Neuronal stem cell (in vitro differentiated cells): ENCODE data around the gene S100A6.
A peak's percentile ranks its signal among the peaks of the same experiment; 100 is the strongest.

Source experiments
- DNase-seq: peaks from one replicate; pipeline ENCODE4 v3.0.0-alpha.2; 2013; ENCODE audit warnings: low spot score
- H2AFZ ChIP-seq: one replicate; pipeline ENCODE4 v1.6.1; 2013; ENCODE audit warnings: mild to moderate bottlenecking, low read length, inconsistent platforms
- H2AK5ac ChIP-seq: 2 replicates; pipeline ENCODE4 v1.6.1; 2013; ENCODE audit warnings: low read depth, mild to moderate bottlenecking, inconsistent platforms, low read length, moderate library complexity, mixed read lengths
- H2BK120ac ChIP-seq: 2 replicates; pipeline ENCODE4 v1.6.1; 2013; ENCODE audit warnings: low read depth, mild to moderate bottlenecking, inconsistent platforms, low read length, moderate library complexity, mixed read lengths
- H2BK12ac ChIP-seq: one replicate; pipeline ENCODE4 v1.6.1; 2013; ENCODE audit warnings: low read length, inconsistent platforms
- H2BK15ac ChIP-seq: 2 replicates; pipeline ENCODE4 v1.6.1; 2013; ENCODE audit warnings: mild to moderate bottlenecking, low read length, inconsistent platforms, mixed read lengths
- H2BK5ac ChIP-seq: one replicate; pipeline ENCODE4 v1.6.1; 2013; ENCODE audit warnings: inconsistent platforms, mild to moderate bottlenecking, low read length, moderate library complexity
- H3K14ac ChIP-seq: one replicate; pipeline ENCODE4 v1.6.1; 2013; ENCODE audit warnings: low read length, inconsistent platforms
- H3K18ac ChIP-seq: 2 replicates; pipeline ENCODE4 v1.6.1; 2013; ENCODE audit warnings: low read length, inconsistent platforms
- H3K23ac ChIP-seq: 2 replicates; pipeline ENCODE4 v1.6.1; 2013; ENCODE audit warnings: low read depth, mild to moderate bottlenecking, mixed read lengths, low read length, inconsistent platforms; ENCODE audit not compliant: poor library complexity
- H3K27ac ChIP-seq: replicated peaks from 3 replicates; pipeline ENCODE4 v1.5.1; 2013; ENCODE audit warnings: low read length, inconsistent platforms
- H3K27me3 ChIP-seq, 3 experiments: 2 replicates each; pipeline ENCODE4 v1.6.1; 2013; ENCODE audit warnings: low read length in 3 of 3, mild to moderate bottlenecking in 2 of 3, inconsistent platforms in 1 of 3, low read depth in 1 of 3, mixed read lengths in 1 of 3, moderate library complexity in 1 of 3; ENCODE audit not compliant: control insufficient read depth in 3 of 3, insufficient read depth in 3 of 3
- H3K36me3 ChIP-seq, 2 donors: replicated peaks in 1 of 2; 2 replicates each; pipeline ENCODE4 v1.6.1; 2013; ENCODE audit warnings: low read length in 2 of 2; ENCODE audit not compliant: control insufficient read depth in 2 of 2, insufficient read depth in 2 of 2
- H3K4ac ChIP-seq: 2 replicates; pipeline ENCODE4 v1.6.1; 2013; ENCODE audit warnings: inconsistent platforms, mild to moderate bottlenecking, low read length, moderate library complexity
- H3K4me1 ChIP-seq, 2 donors: 1 replicate in 1 of 2; 2 replicates in 1 of 2; pipeline ENCODE4 v1.6.1; 2013; ENCODE audit warnings: low read length in 2 of 2, low read depth in 1 of 2; ENCODE audit not compliant: control insufficient read depth in 2 of 2, insufficient read depth in 1 of 2
- H3K4me2 ChIP-seq: one replicate; pipeline ENCODE4 v1.6.1; 2013; ENCODE audit warnings: mild to moderate bottlenecking, low read length, inconsistent platforms; ENCODE audit not compliant: insufficient read depth, poor library complexity, severe bottlenecking
- H3K4me3 ChIP-seq, 2 donors: 2 replicates each; pipeline ENCODE4 v1.5.1; 2013; ENCODE audit warnings: low read length in 2 of 2, mild to moderate bottlenecking in 2 of 2, inconsistent platforms in 1 of 2, moderate library complexity in 1 of 2
- H3K79me1 ChIP-seq: one replicate; pipeline ENCODE4 v1.6.1; 2013; ENCODE audit warnings: low read depth, mild to moderate bottlenecking, inconsistent platforms, low read length, moderate library complexity
- H3K9ac ChIP-seq: one replicate; pipeline ENCODE4 v1.6.1; 2013; ENCODE audit warnings: mild to moderate bottlenecking, low read depth, low read length, inconsistent platforms; ENCODE audit not compliant: poor library complexity
- H3K9me3 ChIP-seq, 2 donors: replicated peaks in 1 of 2; 2 replicates each; pipeline versions ENCODE3 to v1.6.1; 2013; ENCODE audit warnings: low read length in 2 of 2, mild to moderate bottlenecking in 2 of 2, inconsistent platforms in 1 of 2, low read depth in 1 of 2, mixed read lengths in 1 of 2, moderate library complexity in 1 of 2; ENCODE audit not compliant: control insufficient read depth in 2 of 2, insufficient read depth in 1 of 2
- H4K8ac ChIP-seq: one replicate; pipeline ENCODE4 v1.6.1; 2013; ENCODE audit warnings: low read depth, mild to moderate bottlenecking, inconsistent platforms, low read length, moderate library complexity
- H4K91ac ChIP-seq: one replicate; pipeline ENCODE4 v1.6.1; 2013; ENCODE audit warnings: low read length, low read depth, mild to moderate bottlenecking, inconsistent platforms; ENCODE audit not compliant: poor library complexity
- WGBS, 2 donors: extraction: QIAGEN DNeasy Blood & Tissue Kit; methylation state at CpG; one replicate each; pipeline ENCODE4 v1.1.7; 2013; ENCODE audit warnings: missing lambda C conversion rate in 2 of 2, mixed read lengths in 1 of 2; ENCODE audit not compliant: insufficient read length in 2 of 2, insufficient replicate concordance in 1 of 2; ENCODE audit errors: extremely low coverage in 2 of 2; 5-methylcytosine and 5-hydroxymethylcytosine counted together

S100A6 gene

GRCh38 chr1:153503766-153504165 is 32.0 kb downstream of the S100A6 start:
- Histone ChIP-seq H3K4me3 (no peak overlapping the region), H2BK120ac (no peak overlapping the region), H3K4ac (no peak overlapping the region), H3K27ac (no peak overlapping the region), H4K91ac (no peak overlapping the region), H2AK5ac (no peak overlapping the region), H3K18ac (no peak overlapping the region), H3K9ac (no peak overlapping the region), H3K27me3 (peaks cover 0 to 17% (median 0%) of the 10 kb centered on the region in 3 experiments), H3K14ac (no peak overlapping the region), H3K4me1 (no peaks in the 10 kb centered on the region), H3K23ac (no peak overlapping the region), H3K36me3 (no peaks in the 10 kb centered on the region), H4K8ac (no peak overlapping the region), H2BK12ac (no peak overlapping the region), H3K4me2 (no peak overlapping the region), H2BK15ac (no peak overlapping the region), H3K9me3 (peaks cover 0 to 1% of the 10 kb centered on the region in 2 donors), H2AFZ (no peak overlapping the region), H3K79me1 (no peaks in the 10 kb centered on the region), H2BK5ac (no peak overlapping the region)
- WGBS, 2 donors, result no CpG with 5 or more reads among the region's 3 CpGs
- no peak for DNase-seq

- no peak overlapping the region for H4K91ac ChIP-seq
- H2BK12ac ChIP-seq, result no peak overlapping the region
- H4K8ac ChIP-seq, result no peak overlapping the region
- H3K4ac ChIP-seq, result no peak overlapping the region
- no peak overlapping the region for H3K18ac ChIP-seq
- peaks cover 0 to 9% (median 0%) of the 10 kb centered on the region in 3 experiments for H3K27me3 ChIP-seq
- WGBS, 2 donors, result no CpG with 5 or more reads among the region's 2 CpGs
- H3K4me1 ChIP-seq, result no peaks in the 10 kb centered on the region
- no peak overlapping the region for H3K4me3 ChIP-seq
- H2AFZ ChIP-seq, result no peak overlapping the region
- no peaks in the 10 kb centered on the region for H3K79me1 ChIP-seq
- H3K27ac ChIP-seq, result no peak overlapping the region
- no peak overlapping the region for H3K4me2 ChIP-seq
- H3K9ac ChIP-seq, result no peak overlapping the region
- H3K9me3 ChIP-seq, result no peaks in the 10 kb centered on the region
- H2BK15ac ChIP-seq, result no peak overlapping the region
- no peak overlapping the region for H2AK5ac ChIP-seq
- no peak overlapping the region for H3K14ac ChIP-seq
- H2BK5ac ChIP-seq, result no peak overlapping the region
- H3K23ac ChIP-seq, result no peak overlapping the region
- DNase-seq, result no peak
- no peak overlapping the region for H2BK120ac ChIP-seq
- no peaks in the 10 kb centered on the region for H3K36me3 ChIP-seq
Measured at GRCh38 chr1:153498746-153499145, 37.0 kb downstream of the S100A6 start.

- Histone ChIP-seq H2BK15ac (peak overlapping the region; percentile 49), H3K4me3 (no peak overlapping the region), H3K18ac (no peak overlapping the region), H4K91ac (no peak overlapping the region), H2BK12ac (no peak overlapping the region), H3K4me2 (no peak overlapping the region), H3K9ac (no peak overlapping the region), H3K27ac (no peak overlapping the region), H3K27me3 (peaks cover 0 to 16% (median 0%) of the 10 kb centered on the region in 3 experiments), H2AFZ (no peak overlapping the region), H2BK120ac (no peak overlapping the region), H2AK5ac (no peak overlapping the region), H3K4ac (no peak overlapping the region), H4K8ac (peak overlapping the region; percentile 52), H3K4me1 (peaks cover 0 to 2% of the 10 kb centered on the region in 2 donors), H2BK5ac (no peak overlapping the region), H3K36me3 (no peaks in the 10 kb centered on the region), H3K23ac (no peak overlapping the region), H3K79me1 (no peaks in the 10 kb centered on the region), H3K14ac (no peak overlapping the region), H3K9me3 (peaks cover 0 to 1% of the 10 kb centered on the region in 2 donors)
- WGBS, 2 donors, result no CpG with 5 or more reads among the region's 6 CpGs
- DNase-seq, result no peak
Measured at GRCh38 chr1:153495536-153495935, 40.3 kb downstream of the S100A6 start.

GRCh38 chr1:153494976-153495535 is 40.7 kb downstream of the S100A6 start:
- H2AK5ac ChIP-seq, result no peak overlapping the region
- no peak overlapping the region for H2AFZ ChIP-seq
- peaks cover 0 to 5% of the 10 kb centered on the region in 2 donors for H3K4me1 ChIP-seq
- no peak overlapping the region for H3K9ac ChIP-seq
- no peak overlapping the region for H3K23ac ChIP-seq
- H3K18ac ChIP-seq, result no peak overlapping the region
- no peak overlapping the region for H2BK120ac ChIP-seq
- H2BK5ac ChIP-seq, result no peak overlapping the region
- no peak overlapping the region for H4K91ac ChIP-seq
- peak; percentile 84 for DNase-seq
- no peak overlapping the region for H3K4me3 ChIP-seq
- H3K79me1 ChIP-seq, result no peaks in the 10 kb centered on the region
- WGBS, 2 donors, result no CpG with 5 or more reads among the region's 6 CpGs
- no peak overlapping the region for H3K27ac ChIP-seq
- no peak overlapping the region for H2BK12ac ChIP-seq
- H3K9me3 ChIP-seq, result peaks cover 0 to 1% of the 10 kb centered on the region in 2 donors
- no peak overlapping the region for H4K8ac ChIP-seq
- H3K4ac ChIP-seq, result no peak overlapping the region
- H3K36me3 ChIP-seq, result no peaks in the 10 kb centered on the region
- no peak overlapping the region for H3K4me2 ChIP-seq
- no peak overlapping the region for H2BK15ac ChIP-seq
- H3K27me3 ChIP-seq, result peaks cover 0 to 14% (median 0%) of the 10 kb centered on the region in 3 experiments
- no peak overlapping the region for H3K14ac ChIP-seq
